ENCODE data around the gene TIAM2.
"Not testable (repeated sequence)": the region's sequence is repeated elsewhere in the genome, so short reads cannot be mapped to it uniquely, and the experiment has no call there.

TIAM2 gene

DNA sequence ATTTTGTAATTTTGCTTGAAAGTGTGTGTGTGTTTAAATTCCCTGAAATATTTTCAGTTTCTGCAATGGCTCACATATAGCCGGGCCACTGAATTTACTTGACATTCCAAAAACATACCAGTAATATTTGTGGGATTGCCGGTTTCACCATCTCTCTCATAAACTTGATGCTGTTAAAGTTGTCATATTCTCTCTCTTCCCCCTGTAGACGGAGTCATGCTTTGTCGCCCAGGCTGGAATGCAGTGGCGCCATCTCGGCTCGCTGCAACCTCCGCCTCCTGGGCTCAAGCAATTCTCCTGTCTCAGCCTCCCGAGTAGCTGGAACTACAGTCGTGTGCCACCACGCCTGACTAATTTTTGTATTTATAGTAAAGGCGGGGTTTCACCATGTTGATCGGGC lies 122.1 kb downstream of the TIAM2 start:
- DNase-seq (ENCODE audit: extremely low spot score) = no peak
- CTCF ChIA-PET = no interaction called here
- POLR2A ChIA-PET = no interaction called here
- TF ChIP-seq SUZ12 (IDR thresholded peaks at IDR 0.05) (no peak), LEF1 (IDR thresholded peaks at IDR 0.05; ENCODE audit: borderline replicate concordance) (no peak), FOXM1 (IDR thresholded peaks at IDR 0.05; ENCODE audit: borderline replicate concordance) (no peak), SP1 (IDR thresholded peaks at IDR 0.05) (no peak), TARDBP (IDR thresholded peaks at IDR 0.05) (no peak), L3MBTL2 (conservative IDR thresholded peaks at IDR 0.05) (no peak), CTBP1 (IDR thresholded peaks at IDR 0.05; ENCODE audit: borderline replicate concordance) (no peak), FOXK2 (IDR thresholded peaks at IDR 0.05) (no peak)
- TF ChIP-seq, protein P1, sequence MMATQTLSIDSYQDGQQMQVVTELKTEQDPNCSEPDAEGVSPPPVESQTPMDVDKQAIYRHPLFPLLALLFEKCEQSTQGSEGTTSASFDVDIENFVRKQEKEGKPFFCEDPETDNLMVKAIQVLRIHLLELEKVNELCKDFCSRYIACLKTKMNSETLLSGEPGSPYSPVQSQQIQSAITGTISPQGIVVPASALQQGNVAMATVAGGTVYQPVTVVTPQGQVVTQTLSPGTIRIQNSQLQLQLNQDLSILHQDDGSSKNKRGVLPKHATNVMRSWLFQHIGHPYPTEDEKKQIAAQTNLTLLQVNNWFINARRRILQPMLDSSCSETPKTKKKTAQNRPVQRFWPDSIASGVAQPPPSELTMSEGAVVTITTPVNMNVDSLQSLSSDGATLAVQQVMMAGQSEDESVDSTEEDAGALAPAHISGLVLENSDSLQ (IDR thresholded peaks at IDR 0.05) = no peak

DNA sequence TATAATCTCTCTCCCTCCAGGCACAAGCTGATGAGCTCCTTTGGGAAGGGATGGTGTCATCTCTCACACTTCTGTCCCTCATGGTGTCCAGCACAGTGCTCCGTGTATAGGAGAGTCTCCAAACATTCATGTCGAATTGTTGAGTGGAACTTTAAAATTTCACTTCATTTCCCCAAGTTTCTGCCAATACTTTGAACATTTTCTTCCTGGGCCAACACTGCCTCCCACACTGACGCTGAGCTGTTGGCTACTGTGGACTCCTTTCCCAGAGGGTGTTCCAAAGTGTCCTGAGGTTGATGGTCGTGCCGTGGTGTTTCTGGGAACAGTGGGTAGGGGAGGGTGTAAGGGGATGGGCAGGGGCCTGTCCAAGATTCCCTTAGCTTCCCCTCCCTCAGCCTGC lies 122.7 kb downstream of the TIAM2 start:
- no peak for DNase-seq (ENCODE audit: extremely low spot score)
- ChIA-PET POLR2A (no interaction called here), CTCF (no interaction called here)
- TF ChIP-seq TARDBP (IDR thresholded peaks at IDR 0.05) (no peak), FOXM1 (IDR thresholded peaks at IDR 0.05; ENCODE audit: borderline replicate concordance) (no peak), ARNT (IDR thresholded peaks at IDR 0.05) (no peak), SP1 (IDR thresholded peaks at IDR 0.05) (no peak), HDGF (IDR thresholded peaks at IDR 0.05; ENCODE audit: borderline replicate concordance) (no peak), ZNF384 (IDR thresholded peaks at IDR 0.05) (no peak), SUZ12 (IDR thresholded peaks at IDR 0.05) (no peak)

DNA sequence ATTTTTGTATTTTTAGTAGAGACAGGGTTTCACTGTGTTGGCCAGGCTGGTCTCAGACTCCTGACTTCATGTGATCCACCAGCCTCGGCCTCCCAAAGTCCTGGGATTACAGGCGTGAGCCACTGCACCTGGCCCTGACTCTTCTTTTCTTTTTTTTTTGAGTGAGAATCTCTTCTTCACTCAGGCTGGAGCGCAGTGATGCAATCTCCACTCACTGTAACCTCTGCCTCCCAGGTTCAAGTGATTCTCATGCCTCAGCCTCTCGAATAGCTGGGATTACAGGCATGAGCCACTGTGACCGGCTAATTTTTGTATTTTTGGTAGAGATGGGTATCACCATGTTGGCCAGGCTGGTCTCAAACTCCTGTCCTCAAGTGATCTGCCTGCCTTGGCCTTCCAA lies 124.1 kb downstream of the TIAM2 start:
- CTCF ChIA-PET; DNase-seq (ENCODE audit: extremely low spot score): not testable (repeated sequence)

DNA sequence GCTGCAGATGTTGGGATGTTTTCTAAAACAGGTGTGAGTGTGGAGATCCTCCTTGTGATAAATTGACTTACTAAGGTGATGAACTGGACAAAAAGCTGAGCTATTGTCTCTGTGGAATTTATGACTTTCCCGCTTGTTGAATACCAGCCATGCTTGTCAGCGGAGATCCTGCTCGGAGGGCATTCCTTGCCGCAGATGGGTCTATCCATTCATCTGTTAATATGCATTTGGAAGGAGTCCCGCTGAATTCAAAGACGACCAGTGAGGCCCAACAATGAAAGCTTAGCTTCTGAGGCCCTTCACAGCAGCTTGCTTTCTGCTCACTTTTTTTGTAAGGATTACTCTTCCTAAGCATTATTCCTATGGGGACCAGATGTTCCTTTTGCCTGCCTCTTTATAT lies 124.9 kb downstream of the TIAM2 start:
- TF ChIP-seq SP1 (IDR thresholded peaks at IDR 0.05) = no peak
- no peak for TF ChIP-seq ELF4 (IDR thresholded peaks at IDR 0.05)
- TF ChIP-seq FOXM1 (IDR thresholded peaks at IDR 0.05; ENCODE audit: borderline replicate concordance) = no peak
- no peak for TF ChIP-seq SUZ12 (IDR thresholded peaks at IDR 0.05)
- no peak for TF ChIP-seq ARNT (IDR thresholded peaks at IDR 0.05)
- no peak for TF ChIP-seq TARDBP (IDR thresholded peaks at IDR 0.05)
- TF ChIP-seq FOXA1 (IDR thresholded peaks at IDR 0.05) = no peak
- no peak for TF ChIP-seq L3MBTL2 (conservative IDR thresholded peaks at IDR 0.05)
- TF ChIP-seq, protein P1 (IDR thresholded peaks at IDR 0.05) = no peak
- no peak for TF ChIP-seq FOXK2 (IDR thresholded peaks at IDR 0.05)
- ChIA-PET POLR2A (no interaction called here), CTCF (no interaction called here)
- no peak for DNase-seq (ENCODE audit: extremely low spot score)

More for the DNA sequence above, 124.1 kb downstream of the TIAM2 start:
- POLR2A ChIA-PET = not testable (repeated sequence)

DNA sequence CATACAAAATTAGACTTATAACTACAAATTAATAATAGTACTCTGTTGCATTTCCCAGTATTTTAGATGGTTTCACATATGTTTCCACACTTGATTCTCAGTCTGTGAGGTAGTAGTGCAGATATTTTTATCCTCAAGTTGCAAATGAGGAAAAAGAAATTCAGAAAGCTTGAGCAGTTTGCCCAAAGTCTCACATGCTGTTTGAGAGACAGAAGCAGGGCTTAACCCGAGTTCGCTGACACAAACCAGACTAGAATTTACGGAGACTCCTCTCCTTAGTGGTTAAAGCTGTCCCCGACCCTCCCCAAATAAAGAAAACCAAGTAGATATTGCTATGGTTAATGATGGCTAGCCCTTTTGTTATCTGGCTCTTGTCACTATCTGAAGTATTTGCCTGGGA lies 126.2 kb downstream of the TIAM2 start:
- no peak for DNase-seq (ENCODE audit: extremely low spot score)
- ChIA-PET CTCF (no interaction called here), POLR2A (no interaction called here)
- TF ChIP-seq LEF1 (IDR thresholded peaks at IDR 0.05; ENCODE audit: borderline replicate concordance) (no peak), CTBP1 (IDR thresholded peaks at IDR 0.05; ENCODE audit: borderline replicate concordance) (no peak), FOXK2 (IDR thresholded peaks at IDR 0.05) (no peak), ARNT (IDR thresholded peaks at IDR 0.05) (no peak), SP1 (IDR thresholded peaks at IDR 0.05) (no peak), ZNF384 (IDR thresholded peaks at IDR 0.05) (no peak), BHLHE40 (IDR thresholded peaks at IDR 0.05; ENCODE audit: borderline replicate concordance) (no peak), ELF4 (IDR thresholded peaks at IDR 0.05) (no peak), NFRKB (IDR thresholded peaks at IDR 0.05) (no peak)

DNA sequence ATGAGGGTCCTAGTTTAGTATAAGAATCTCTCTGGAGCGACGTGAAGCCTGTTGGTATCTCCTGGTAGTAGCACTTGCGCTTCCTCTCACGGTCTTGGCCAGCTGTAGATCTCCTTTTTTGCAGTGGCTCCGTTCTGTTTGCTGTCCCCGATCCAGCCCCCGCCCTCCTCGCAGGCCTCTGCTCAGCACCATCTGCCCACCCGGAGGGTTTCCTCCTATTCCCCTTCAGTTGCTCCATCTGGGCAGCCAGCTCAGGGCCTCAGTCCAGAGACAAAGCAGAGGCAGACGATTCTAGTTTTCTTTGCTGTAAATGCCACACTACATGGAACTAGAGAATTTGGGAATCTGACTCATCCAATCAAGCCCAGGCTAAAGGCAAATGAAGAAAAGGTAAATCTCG lies 126.6 kb downstream of the TIAM2 start:
- CTCF ChIA-PET = interaction anchor here (0.6 kb wide), 1 partner anchor 424 kb away, joined by 3 read pairs; no protein-coding TSS in a partner anchor
- DNase-seq (ENCODE audit: extremely low spot score) = no peak
- POLR2A ChIA-PET = interaction anchor here (0.7 kb wide), 1 partner anchor 430 kb away, joined by 5 read pairs; no protein-coding TSS in a partner anchor
- TF ChIP-seq SP1 (IDR thresholded peaks at IDR 0.05) = no peak

DNA sequence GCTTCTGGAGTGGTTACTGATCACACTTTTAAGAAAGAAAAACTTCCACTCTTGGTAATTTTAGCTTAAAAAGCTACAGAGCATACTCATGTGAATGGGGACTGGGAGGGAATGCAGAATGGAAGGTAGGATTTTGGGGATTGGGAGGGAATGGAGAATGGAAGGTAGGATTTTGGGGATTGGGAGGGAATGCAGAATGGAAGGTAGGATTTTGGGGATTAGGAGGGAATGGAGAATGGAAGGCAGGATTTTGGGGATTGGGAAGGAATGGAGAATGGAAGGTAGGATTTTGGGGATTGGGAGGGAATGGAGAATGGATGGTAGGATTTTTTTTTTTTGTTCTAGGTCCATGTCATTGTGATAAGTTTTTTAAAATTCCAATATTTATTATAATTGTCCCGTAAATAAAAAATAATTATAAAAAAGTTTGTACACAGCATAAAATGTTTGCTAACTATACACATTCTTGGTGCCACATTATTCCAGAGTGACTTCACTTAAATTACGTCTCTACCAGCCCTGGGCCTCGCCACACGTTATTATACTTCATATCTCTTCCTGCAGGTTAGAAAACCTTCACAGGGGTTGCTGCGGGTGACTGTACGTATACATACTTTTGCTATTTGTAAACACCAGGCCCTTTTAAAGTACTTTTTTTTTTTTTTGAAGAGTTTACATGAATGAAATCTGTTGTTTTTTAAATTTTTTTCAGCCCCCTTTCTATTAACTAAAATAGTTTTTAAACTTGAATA lies 127.3 kb downstream of the TIAM2 start:
- ChIA-PET POLR2A (interaction anchor here (0.7 kb wide), 1 partner anchor 431 kb away, joined by 5 read pairs; no protein-coding TSS in a partner anchor), CTCF (interaction anchor here (0.6 kb wide), 1 partner anchor 424 kb away, joined by 3 read pairs; no protein-coding TSS in a partner anchor)

More for the DNA sequence above, 127.3 kb downstream of the TIAM2 start:
- no peak for DNase-seq (ENCODE audit: extremely low spot score)
- TF ChIP-seq CTBP1 (IDR thresholded peaks at IDR 0.05; ENCODE audit: borderline replicate concordance) (no peak), LEF1 (IDR thresholded peaks at IDR 0.05; ENCODE audit: borderline replicate concordance) (no peak), FOXA1 (IDR thresholded peaks at IDR 0.05) (no peak), BHLHE40 (IDR thresholded peaks at IDR 0.05; ENCODE audit: borderline replicate concordance) (no peak), ARNT (IDR thresholded peaks at IDR 0.05) (no peak), HDGF (IDR thresholded peaks at IDR 0.05; ENCODE audit: borderline replicate concordance) (no peak), FOXK2 (IDR thresholded peaks at IDR 0.05) (no peak), FOXM1 (IDR thresholded peaks at IDR 0.05; ENCODE audit: borderline replicate concordance) (no peak), L3MBTL2 (conservative IDR thresholded peaks at IDR 0.05) (no peak), TARDBP (IDR thresholded peaks at IDR 0.05) (no peak), SUZ12 (IDR thresholded peaks at IDR 0.05) (no peak), ZNF384 (IDR thresholded peaks at IDR 0.05) (no peak)

All from HEK293T (cell line).